ENCODE measurements around the gene OGDH. TPM values are rescaled to one million over a fixed set of nuclear protein-coding genes. Genes with fewer than 3 reads are reported as not detected.

OGDH gene
- total and polyA plus RNA-seq, 7 donors: 176 to 500 (median 252) TPM

GRCh38 chr7:44638611-44639557 lies 32.5 kb downstream of the OGDH start:
- intact Hi-C loops (cut with DNase I): no loop called here
- TF ChIP-seq, protein P1, sequence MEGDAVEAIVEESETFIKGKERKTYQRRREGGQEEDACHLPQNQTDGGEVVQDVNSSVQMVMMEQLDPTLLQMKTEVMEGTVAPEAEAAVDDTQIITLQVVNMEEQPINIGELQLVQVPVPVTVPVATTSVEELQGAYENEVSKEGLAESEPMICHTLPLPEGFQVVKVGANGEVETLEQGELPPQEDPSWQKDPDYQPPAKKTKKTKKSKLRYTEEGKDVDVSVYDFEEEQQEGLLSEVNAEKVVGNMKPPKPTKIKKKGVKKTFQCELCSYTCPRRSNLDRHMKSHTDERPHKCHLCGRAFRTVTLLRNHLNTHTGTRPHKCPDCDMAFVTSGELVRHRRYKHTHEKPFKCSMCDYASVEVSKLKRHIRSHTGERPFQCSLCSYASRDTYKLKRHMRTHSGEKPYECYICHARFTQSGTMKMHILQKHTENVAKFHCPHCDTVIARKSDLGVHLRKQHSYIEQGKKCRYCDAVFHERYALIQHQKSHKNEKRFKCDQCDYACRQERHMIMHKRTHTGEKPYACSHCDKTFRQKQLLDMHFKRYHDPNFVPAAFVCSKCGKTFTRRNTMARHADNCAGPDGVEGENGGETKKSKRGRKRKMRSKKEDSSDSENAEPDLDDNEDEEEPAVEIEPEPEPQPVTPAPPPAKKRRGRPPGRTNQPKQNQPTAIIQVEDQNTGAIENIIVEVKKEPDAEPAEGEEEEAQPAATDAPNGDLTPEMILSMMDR (IDR thresholded peaks at IDR 0.05): no peak
- Histone ChIP-seq H3K4me3 (no peak overlapping the region), H3K27me3 (ENCODE audit: insufficient read depth in 3 of 3, low read length in 2 of 3) (no peaks in the 10 kb centered on the region), H3K27ac (peak overlapping the region; percentile 93), H3K36me3 (ENCODE audit: insufficient read depth in 1 of 2, low read depth in 1 of 2) (no peaks in the 10 kb centered on the region), H3K9me3 (no peaks in the 10 kb centered on the region), H3K4me1 (peaks cover 72% of the 10 kb centered on the region)
- DNase-seq (peak; percentile 74 to 82), ATAC-seq (peak; percentile 62 to 72 (median 66))
- 86 to 90% (median 89%) methylated on average over 5 of the region's 5 CpGs for WGBS, 3 donors

- DNase-seq (peak in 1 of 2 donors; percentile 29), ATAC-seq (peak; percentile 65 to 73 (median 70))
- H3K27me3 ChIP-seq (ENCODE audit: insufficient read depth in 3 of 3, low read length in 2 of 3): no peaks in the 10 kb centered on the region
- H3K4me3 ChIP-seq: no peak overlapping the region
- 6 to 11% (median 8%) methylated on average over 8 of the region's 8 CpGs for WGBS, 3 donors
- TF ChIP-seq, protein P1 (IDR thresholded peaks at IDR 0.05): no peak
- H3K27ac ChIP-seq: peak overlapping the region; percentile 93
- no peaks in the 10 kb centered on the region for H3K9me3 ChIP-seq
- intact Hi-C loops (cut with DNase I): no loop called here
- H3K36me3 ChIP-seq (ENCODE audit: insufficient read depth in 1 of 2, low read depth in 1 of 2): no peaks in the 10 kb centered on the region
- H3K4me1 ChIP-seq: peaks cover 72% of the 10 kb centered on the region
These were observed 33.4 kb downstream of the OGDH start for GRCh38 chr7:44639671-44640321.

DNA sequence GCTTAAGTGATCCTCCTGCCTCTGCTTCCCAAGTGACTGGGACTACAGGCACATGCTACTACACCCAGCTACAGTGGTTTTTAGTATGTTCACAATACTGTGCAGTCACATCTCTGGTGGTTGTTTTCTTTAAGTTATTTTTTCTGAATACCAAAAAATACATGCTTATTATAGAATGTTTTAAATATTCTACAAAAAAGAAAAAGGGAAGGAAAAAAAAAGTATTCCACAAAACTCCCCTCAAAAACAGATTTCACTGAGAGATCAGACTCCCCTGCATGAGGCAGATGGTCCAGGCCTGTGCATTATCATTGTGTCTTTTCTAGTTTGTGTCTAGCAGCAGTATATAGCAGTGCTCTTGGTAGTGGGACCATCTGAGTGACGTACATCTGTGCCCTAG lies 36.8 kb downstream of the OGDH start:
- no peaks in the 10 kb centered on the region for H3K9me3 ChIP-seq

GRCh38 chr7:44645254-44645653 lies 38.8 kb downstream of the OGDH start:
- no peak for ATAC-seq
- H3K36me3 ChIP-seq (ENCODE audit: insufficient read depth in 1 of 2, low read depth in 1 of 2): peaks cover 9 to 35% of the 10 kb centered on the region in 2 donors

More for the DNA sequence above, 36.8 kb downstream of the OGDH start:
- H3K27ac ChIP-seq: peak overlapping the region; percentile 23
- ATAC-seq (no peak), DNase-seq (no peak)
- no peaks in the 10 kb centered on the region for H3K27me3 ChIP-seq (ENCODE audit: insufficient read depth in 3 of 3, low read length in 2 of 3)
- peaks cover under 1 to 17% of the 10 kb centered on the region in 2 donors for H3K36me3 ChIP-seq (ENCODE audit: insufficient read depth in 1 of 2, low read depth in 1 of 2)
- TF ChIP-seq, protein P1 (IDR thresholded peaks at IDR 0.05): no peak
- no peak overlapping the region for H3K4me3 ChIP-seq
- intact Hi-C loops (cut with DNase I): no loop called here
- peaks cover 75% of the 10 kb centered on the region for H3K4me1 ChIP-seq
- 82 to 100% (median 87%) methylated on average over 1 of the region's 1 CpG for WGBS, 3 donors

More at GRCh38 chr7:44645254-44645653, 38.8 kb downstream of the OGDH start:
- Histone ChIP-seq H3K4me3 (no peak overlapping the region), H3K27ac (peak overlapping the region; percentile 86), H3K9me3 (no peaks in the 10 kb centered on the region), H3K27me3 (ENCODE audit: insufficient read depth in 3 of 3, low read length in 2 of 3) (no peaks in the 10 kb centered on the region), H3K4me1 (peaks cover 55% of the 10 kb centered on the region)
- no peak for DNase-seq
- WGBS, 3 donors: 88 to 95% (median 89%) methylated on average over 11 of the region's 11 CpGs
- intact Hi-C loops (cut with DNase I): loop anchor here (5.0 kb wide), 1 partner anchor 38 kb away; the partner anchor contains the start of gene OGDH (in 2 of the 2)
- TF ChIP-seq, protein P1 (IDR thresholded peaks at IDR 0.05): no peak

All from psoas muscle (tissue), 8 donors.